HG03378 (cell line): ENCODE data around the gene EIF5AL1.
"Not testable (repeated sequence)": the region's sequence is repeated elsewhere in the genome, so short reads cannot be mapped to it uniquely, and the experiment has no call there.

Experiments used
- ATAC-seq: cut with Tn5 transposase; IDR thresholded peaks from one replicate; pipeline ENCODE4 v1.9.1; 2021; ENCODE audit warnings: mild to moderate bottlenecking, moderate library complexity; ENCODE audit not compliant: unreplicated experiment

EIF5AL1 gene

GRCh38 chr10:79555354-79556309 lies 43.3 kb downstream of the EIF5AL1 start:
- no peak for ATAC-seq

DNA sequence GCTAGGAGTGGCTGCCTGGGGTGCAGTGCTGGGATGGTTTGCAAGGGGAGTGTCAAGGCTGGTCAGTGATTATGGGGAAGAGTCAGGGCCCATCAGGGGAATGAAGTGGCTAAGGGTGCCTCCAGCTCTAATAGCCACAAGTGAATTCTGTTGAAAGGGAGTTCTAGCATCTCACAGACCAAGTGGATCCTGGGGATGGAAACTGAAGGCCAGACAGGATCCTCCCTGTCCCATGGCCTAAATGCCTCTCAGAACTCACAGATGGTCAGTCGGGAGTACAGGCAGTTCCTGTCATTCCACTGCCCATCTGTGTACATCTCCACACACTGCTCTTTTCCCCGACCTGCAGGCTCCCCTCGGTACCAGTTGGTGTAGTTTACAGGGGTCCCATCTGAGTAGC lies 44.6 kb downstream of the EIF5AL1 start:
- ATAC-seq, result not testable (repeated sequence)

GRCh38 chr10:79559726-79560125 lies 47.4 kb downstream of the EIF5AL1 start:
- no peak for ATAC-seq

GRCh38 chr10:79560160-79560709 lies 47.9 kb downstream of the EIF5AL1 start, which contains the start of gene SFTPA2:
Gene SFTPA2 (minus strand): TSS chr10:79560407. CDS start chr10:79559483, 924 bp downstream.
- ATAC-seq, result no peak

- ATAC-seq, result no peak
Measured at GRCh38 chr10:79561257-79561656, 48.9 kb downstream of the EIF5AL1 start.

DNA sequence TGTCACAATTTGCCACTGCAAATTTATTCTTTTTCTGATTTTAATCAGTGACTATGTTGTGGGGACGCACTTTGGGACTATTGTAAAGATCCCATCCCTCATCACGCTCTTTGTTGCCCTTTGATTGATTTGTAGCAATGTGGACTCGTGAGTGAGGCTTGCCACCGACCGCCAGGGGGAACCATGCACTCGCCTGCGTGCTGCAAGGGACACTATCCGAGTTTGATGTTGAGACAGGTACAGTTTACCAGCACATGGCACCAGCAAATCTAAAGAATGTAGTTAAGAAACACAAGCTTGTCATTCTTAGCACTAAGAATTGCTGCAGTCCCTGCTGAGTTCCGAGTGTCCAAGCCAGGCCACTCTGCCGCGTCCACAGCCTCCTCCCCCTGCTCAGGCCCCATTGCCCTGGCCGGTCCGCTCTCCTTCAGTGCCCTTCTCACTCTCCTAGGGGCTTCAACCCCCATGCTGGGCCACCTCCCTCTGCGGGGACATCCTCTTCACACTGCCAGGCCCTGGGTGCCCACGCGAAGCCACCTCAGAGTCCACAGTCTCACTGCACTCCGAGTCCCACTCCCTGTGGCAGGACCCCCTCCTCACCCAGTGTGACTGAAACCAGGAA lies 49.9 kb downstream of the EIF5AL1 start:
- ATAC-seq, result peak; percentile 74

GRCh38 chr10:79563426-79563825 lies 51.1 kb downstream of the EIF5AL1 start:
- no peak for ATAC-seq
